Measurements from ENCODE around the gene ITGA11. TPM values are rescaled to one million over a fixed set of nuclear protein-coding genes. Genes with fewer than 3 reads are reported as not detected.

ITGA11 gene
- total and polyA plus RNA-seq, 2 donors (not counting 1 experiment from before 2014, with no cell fraction given), result not detected

GRCh38 chr15:68479406-68479805, 47.4 kb upstream of the ITGA11 start:
- WGBS (ENCODE audit: insufficient coverage), result 88% methylated on average over 11 of the region's 12 CpGs
- POLR2A ChIA-PET, result no interaction called here

GRCh38 chr15:68478853-68479252, 46.9 kb upstream of the ITGA11 start:
- H3K4me1 Mint-ChIP-seq, result no peaks in the 10 kb centered on the region
- no peaks in the 10 kb centered on the region for H3K36me3 ChIP-seq (replicated peaks in 1 of 2; ENCODE audit: control extremely low read depth in 1 of 2, control insufficient read depth in 1 of 2, extremely low read depth in 1 of 2, insufficient read depth in 2 of 2, low read length in 1 of 2)
- 92% methylated on average over 4 of the region's 4 CpGs for WGBS (ENCODE audit: insufficient coverage)
- no peak overlapping the region for H2AFZ ChIP-seq (ENCODE audit: insufficient read depth, low read depth, low read length, poor library complexity, severe bottlenecking)
- no peak overlapping the region for H3K4me3 Mint-ChIP-seq
- peaks cover 25% of the 10 kb centered on the region for H3K27me3 Mint-ChIP-seq
- H3K4me3 ChIP-seq (ENCODE audit: control extremely low read depth in 1 of 5, extremely low read depth in 1 of 5, insufficient read depth in 1 of 5, low read depth in 2 of 5, low read length in 4 of 5), result no peak overlapping the region
- no peak overlapping the region for H3K4me2 ChIP-seq (replicated peaks; ENCODE audit: low read depth, low read length, poor library complexity, severe bottlenecking)
- H3K27me3 ChIP-seq (replicated peaks in 1 of 4; ENCODE audit: control extremely low read depth in 1 of 4, control insufficient read depth in 3 of 4, insufficient read depth in 4 of 4, low read length in 3 of 4), result peaks cover 0 to 5% (median 1%) of the 10 kb centered on the region in 4 experiments
- TF ChIP-seq EZH2 (IDR thresholded peaks at IDR 0.05; ENCODE audit: borderline replicate concordance, insufficient read depth, low read depth, low read length, poor library complexity, severe bottlenecking) (no peak), CTCF (IDR thresholded peaks at IDR 0.05) (no peak)
- no peak overlapping the region for H3K9ac ChIP-seq (ENCODE audit: low read length)
- ChIA-PET CTCF (no interaction called here), POLR2A (no interaction called here)
- no peaks in the 10 kb centered on the region for H3K79me2 ChIP-seq (ENCODE audit: control insufficient read depth, insufficient read depth, low read length)
- intact Hi-C loops (cut with micrococcal nuclease), result no loop called here
- ATAC-seq (ENCODE audit: low read depth), result no peak
- no peaks in the 10 kb centered on the region for H3K9me3 Mint-ChIP-seq (ENCODE audit: insufficient read depth)
- no peak overlapping the region for H3K27ac Mint-ChIP-seq
- H4K20me1 ChIP-seq (ENCODE audit: control insufficient read depth, insufficient read depth, low read length, poor library complexity, severe bottlenecking), result no peaks in the 10 kb centered on the region
- DNase-seq, result no peak
- peaks cover 0 to 1% (median 0%) of the 10 kb centered on the region in 3 donors for H3K9me3 ChIP-seq (ENCODE audit: control extremely low read depth in 1 of 3, control insufficient read depth in 2 of 3, insufficient read depth in 1 of 3, low read length in 2 of 3)
- H3K27ac ChIP-seq (ENCODE audit: low read length in 2 of 2), result no peak overlapping the region
- no peaks in the 10 kb centered on the region for H3K4me1 ChIP-seq (ENCODE audit: control insufficient read depth in 2 of 2, insufficient read depth in 2 of 2, low read length in 2 of 2)

More at GRCh38 chr15:68479406-68479805, 47.4 kb upstream of the ITGA11 start:
- H3K27me3 ChIP-seq (replicated peaks in 1 of 4; ENCODE audit: control extremely low read depth in 1 of 4, control insufficient read depth in 3 of 4, insufficient read depth in 4 of 4, low read length in 3 of 4), result peaks cover 0 to 5% (median 1%) of the 10 kb centered on the region in 4 experiments
- no peak overlapping the region for H3K4me2 ChIP-seq (replicated peaks; ENCODE audit: low read depth, low read length, poor library complexity, severe bottlenecking)
- no peak overlapping the region for H3K27ac ChIP-seq (ENCODE audit: low read length in 2 of 2)
- H3K4me1 ChIP-seq (ENCODE audit: control insufficient read depth in 2 of 2, insufficient read depth in 2 of 2, low read length in 2 of 2), result no peaks in the 10 kb centered on the region
- H2AFZ ChIP-seq (ENCODE audit: insufficient read depth, low read depth, low read length, poor library complexity, severe bottlenecking), result no peak overlapping the region
- peaks cover 0 to 1% (median 0%) of the 10 kb centered on the region in 3 donors for H3K9me3 ChIP-seq (ENCODE audit: control extremely low read depth in 1 of 3, control insufficient read depth in 2 of 3, insufficient read depth in 1 of 3, low read length in 2 of 3)
- H3K4me3 ChIP-seq (ENCODE audit: control extremely low read depth in 1 of 5, extremely low read depth in 1 of 5, insufficient read depth in 1 of 5, low read depth in 2 of 5, low read length in 4 of 5), result no peak overlapping the region
- Mint-ChIP-seq H3K9me3 (ENCODE audit: insufficient read depth) (no peaks in the 10 kb centered on the region), H3K27me3 (peaks cover 21% of the 10 kb centered on the region), H3K4me3 (no peak overlapping the region), H3K4me1 (no peaks in the 10 kb centered on the region), H3K27ac (no peak overlapping the region)
- intact Hi-C loops (cut with micrococcal nuclease), result no loop called here
- TF ChIP-seq EZH2 (IDR thresholded peaks at IDR 0.05; ENCODE audit: borderline replicate concordance, insufficient read depth, low read depth, low read length, poor library complexity, severe bottlenecking) (no peak), CTCF (IDR thresholded peaks at IDR 0.05) (no peak)
- CTCF ChIA-PET, result interaction anchor here (0.6 kb wide), 1 partner anchor 490 kb away, joined by 3 read pairs; no protein-coding TSS in a partner anchor
- H3K79me2 ChIP-seq (ENCODE audit: control insufficient read depth, insufficient read depth, low read length), result no peaks in the 10 kb centered on the region
- no peak for ATAC-seq (ENCODE audit: low read depth)
- H4K20me1 ChIP-seq (ENCODE audit: control insufficient read depth, insufficient read depth, low read length, poor library complexity, severe bottlenecking), result no peaks in the 10 kb centered on the region
- DNase-seq, result no peak
- H3K9ac ChIP-seq (ENCODE audit: low read length), result no peak overlapping the region
- H3K36me3 ChIP-seq (replicated peaks in 1 of 2; ENCODE audit: control extremely low read depth in 1 of 2, control insufficient read depth in 1 of 2, extremely low read depth in 1 of 2, insufficient read depth in 2 of 2, low read length in 1 of 2), result no peaks in the 10 kb centered on the region
